ENCODE data around the gene WDR27.
A peak's percentile ranks its signal among the peaks of the same experiment; 100 is the strongest.
"Not testable (repeated sequence)": the region's sequence is repeated elsewhere in the genome, so short reads cannot be mapped to it uniquely, and the experiment has no call there.

Gene WDR27

GRCh38 chr6:169472786-169473416 lies 228.9 kb downstream of the WDR27 start:
- no peak for DNase-seq (ENCODE audit: low spot score)

GRCh38 chr6:169470790-169471189 lies 231.0 kb downstream of the WDR27 start:
- no peak for DNase-seq (ENCODE audit: low spot score)

- no peak for DNase-seq (ENCODE audit: low spot score)
These were observed 232.8 kb downstream of the WDR27 start for GRCh38 chr6:169469028-169469427.

GRCh38 chr6:169467755-169468154 lies 234.1 kb downstream of the WDR27 start:
- not testable (repeated sequence) for DNase-seq (ENCODE audit: low spot score)

GRCh38 chr6:169466256-169466655 lies 235.6 kb downstream of the WDR27 start:
- DNase-seq (ENCODE audit: low spot score) = not testable (repeated sequence)

- no peak for DNase-seq (ENCODE audit: low spot score)
These were observed 244.1 kb downstream of the WDR27 start for GRCh38 chr6:169457762-169458161.

GRCh38 chr6:169456840-169457239 lies 245.0 kb downstream of the WDR27 start:
- no peak for DNase-seq (ENCODE audit: low spot score)

GRCh38 chr6:169455470-169455869 lies 246.4 kb downstream of the WDR27 start:
- no peak for DNase-seq (ENCODE audit: low spot score)

- no peak for DNase-seq (ENCODE audit: low spot score)
These were observed 247.0 kb downstream of the WDR27 start for GRCh38 chr6:169454872-169455204.

GRCh38 chr6:169454204-169454871 lies 247.5 kb downstream of the WDR27 start:
- no peak for DNase-seq (ENCODE audit: low spot score)

GRCh38 chr6:169452869-169453620 lies 248.8 kb downstream of the WDR27 start:
- no peak for DNase-seq (ENCODE audit: low spot score)

- DNase-seq (ENCODE audit: low spot score) = peak; percentile 31
These were observed 249.5 kb downstream of the WDR27 start for GRCh38 chr6:169452117-169452868.

- DNase-seq (ENCODE audit: low spot score) = no peak
These were observed 250.6 kb downstream of the WDR27 start for GRCh38 chr6:169451065-169451838.

GRCh38 chr6:169450097-169450496 lies 251.7 kb downstream of the WDR27 start:
- DNase-seq (ENCODE audit: low spot score) = no peak

GRCh38 chr6:169449221-169449620 lies 252.6 kb downstream of the WDR27 start:
- no peak for DNase-seq (ENCODE audit: low spot score)

- no peak for DNase-seq (ENCODE audit: low spot score)
These were observed 255.9 kb downstream of the WDR27 start for GRCh38 chr6:169445661-169446581.

GRCh38 chr6:169445227-169445626 lies 256.6 kb downstream of the WDR27 start:
- no peak for DNase-seq (ENCODE audit: low spot score)

GRCh38 chr6:169441292-169441691 lies 260.5 kb downstream of the WDR27 start:
- no peak for DNase-seq (ENCODE audit: low spot score)

- DNase-seq (ENCODE audit: low spot score) = no peak
These were observed 262.1 kb downstream of the WDR27 start for GRCh38 chr6:169439710-169440109.

- DNase-seq (ENCODE audit: low spot score) = not testable (repeated sequence)
These were observed 267.3 kb downstream of the WDR27 start for GRCh38 chr6:169434554-169434953.

GRCh38 chr6:169429001-169429400 lies 272.8 kb downstream of the WDR27 start:
- no peak for DNase-seq (ENCODE audit: low spot score)

Data from pons (tissue), 1 donor.